Esophagus muscularis mucosa (tissue), 4 donors: ENCODE measurements around the gene TBC1D22A. TPM values are rescaled to one million over a fixed set of nuclear protein-coding genes. Genes with fewer than 3 reads are reported as not detected.

ENCODE experiments used
- DNase-seq: peaks from one replicate; pipeline ENCODE4 v3.0.0-alpha.2; 2017; ENCODE audit errors: extremely low spot score
- H3K27ac ChIP-seq, 4 donors: fragments of 200-600 bp; sonication (generic); replicated peaks in 1 of 4; 1 replicate in 3 of 4; 2 replicates in 1 of 4; pipeline ENCODE4 v1.5.1; 2016 to 2019; ENCODE audit warnings: mild to moderate bottlenecking in 1 of 4
- H3K27me3 ChIP-seq, 4 donors: fragments of 200-600 bp; sonication (generic); one replicate each; pipeline versions ENCODE4 v1.5.1 to v1.6.0; 2016 to 2019
- H3K36me3 ChIP-seq, 4 donors: fragments of 200-600 bp; sonication (generic); one replicate each; pipeline ENCODE4 v1.5.1; 2016 to 2019
- H3K4me1 ChIP-seq, 4 donors: fragments of 200-600 bp; sonication (generic); one replicate each; pipeline ENCODE4 v1.5.1; 2016 to 2019
- H3K4me3 ChIP-seq, 4 donors: fragments of 200-600 bp; sonication (generic); 1 replicate in 2 of 4; 2 replicates in 2 of 4; pipeline ENCODE4 v1.5.1; 2016 to 2019; ENCODE audit warnings: mild to moderate bottlenecking in 4 of 4, moderate library complexity in 1 of 4
- H3K9me3 ChIP-seq, 4 donors: fragments of 200-600 bp; sonication (generic); 1 replicate in 3 of 4; 2 replicates in 1 of 4; pipeline ENCODE4 v1.5.1; 2016 to 2019
- EP300 ChIP-seq: sonication (generic); formaldehyde crosslinking; IDR thresholded peaks from one replicate; pipeline ENCODE4 v1.6.1; 2017; ENCODE audit warnings: antibody characterized with exemption
- POLR2A ChIP-seq: fragments of 450-650 bp; IDR thresholded peaks from one replicate; pipeline ENCODE4 v1.6.1; 2017; ENCODE audit warnings: antibody characterized with exemption, moderate library complexity, mild to moderate bottlenecking, low read depth
- POLR2AphosphoS5 ChIP-seq, 2 donors: sonication (generic); formaldehyde crosslinking; IDR thresholded peaks; one replicate each; pipeline ENCODE4 v1.6.1; 2017; ENCODE audit warnings: antibody characterized with exemption in 2 of 2
- WGBS: methylation state at CpG from one replicate; pipeline ENCODE4 v1.1.5; 2018; 5-methylcytosine and 5-hydroxymethylcytosine counted together
- intact Hi-C: fragments of 100-400 bp; cut with DNase I; formaldehyde crosslinking; loops from one replicate; pipeline ENCODE4 v1.15.1; 2023
- total RNA-seq, 4 donors: library from RNA; depleted of rRNA; stranded (reverse); fragments of >200 nt; gene quantifications; one replicate each; pipeline versions ENCODE4 v1.1.0 to v1.2.1, GENCODE V29; 2016
- TF ChIP-seq, protein P1 (sequence below), 3 experiments: fragments of 200-600 bp in 2 of 3; fragments of 450-650 bp in 1 of 3; sonication (generic) in 2 of 3; IDR thresholded peaks; one replicate each; pipeline ENCODE4 v1.5.1; 2017 to 2019; ENCODE audit warnings: antibody characterized with exemption in 3 of 3, mild to moderate bottlenecking in 2 of 3, moderate library complexity in 1 of 3

TBC1D22A gene
- total RNA-seq, 4 donors from 2014 or later, result 15.2 to 20.7 (median 18.8) TPM

DNA sequence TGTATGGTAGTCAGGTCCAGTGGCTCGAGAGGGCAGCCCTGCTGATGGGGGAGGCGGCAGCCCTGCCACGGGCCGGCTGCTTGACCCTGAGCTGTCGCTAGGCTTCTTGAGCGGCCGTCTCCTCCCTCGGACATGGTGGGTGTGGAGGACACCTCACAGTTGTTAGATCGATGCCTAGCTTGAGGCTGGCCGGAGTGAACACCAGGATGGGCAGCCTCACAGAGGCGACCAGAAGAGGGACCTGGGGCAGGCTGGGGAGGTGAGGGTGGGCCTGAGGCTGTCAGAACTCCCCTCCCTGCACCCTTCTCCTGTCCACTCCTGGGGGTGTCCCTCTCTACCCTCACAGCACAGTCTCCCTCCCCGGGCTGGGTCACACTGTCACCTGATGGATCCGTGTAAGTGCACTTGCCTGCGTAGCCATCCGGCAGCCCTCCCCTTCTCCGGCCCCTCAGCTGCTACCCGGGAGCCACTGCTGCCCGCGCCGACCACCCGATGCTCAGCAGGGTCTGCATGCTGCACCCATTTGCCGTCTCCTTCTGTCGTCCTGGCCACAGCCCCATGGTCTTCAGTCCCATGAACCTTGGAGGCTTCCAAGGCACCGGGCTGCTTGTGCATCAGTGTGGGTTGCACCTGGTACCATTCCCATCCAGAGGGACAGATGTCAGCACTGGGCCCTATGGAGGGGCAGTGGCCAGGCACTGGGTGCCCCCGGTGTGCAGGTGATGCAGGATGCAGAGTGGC is 394.1 kb downstream of the TBC1D22A start:
- Histone ChIP-seq H3K4me1 (peaks cover 16 to 18% (median 16%) of the 10 kb centered on the region in 4 donors), H3K27me3 (no peaks in the 10 kb centered on the region), H3K36me3 (peaks cover 0 to 8% (median 0%) of the 10 kb centered on the region in 4 donors), H3K9me3 (peaks cover 0 to 5% (median 0%) of the 10 kb centered on the region in 4 donors), H3K4me3 (no peak overlapping the region), H3K27ac (no peak overlapping the region)
- WGBS, result 95% methylated on average over 22 of the region's 25 CpGs
- TF ChIP-seq POLR2A, result no peak
- TF ChIP-seq EP300, result no peak
- TF ChIP-seq POLR2AphosphoS5 (IDR thresholded peaks at IDR 0.05), result no peak
- TF ChIP-seq, protein P1, sequence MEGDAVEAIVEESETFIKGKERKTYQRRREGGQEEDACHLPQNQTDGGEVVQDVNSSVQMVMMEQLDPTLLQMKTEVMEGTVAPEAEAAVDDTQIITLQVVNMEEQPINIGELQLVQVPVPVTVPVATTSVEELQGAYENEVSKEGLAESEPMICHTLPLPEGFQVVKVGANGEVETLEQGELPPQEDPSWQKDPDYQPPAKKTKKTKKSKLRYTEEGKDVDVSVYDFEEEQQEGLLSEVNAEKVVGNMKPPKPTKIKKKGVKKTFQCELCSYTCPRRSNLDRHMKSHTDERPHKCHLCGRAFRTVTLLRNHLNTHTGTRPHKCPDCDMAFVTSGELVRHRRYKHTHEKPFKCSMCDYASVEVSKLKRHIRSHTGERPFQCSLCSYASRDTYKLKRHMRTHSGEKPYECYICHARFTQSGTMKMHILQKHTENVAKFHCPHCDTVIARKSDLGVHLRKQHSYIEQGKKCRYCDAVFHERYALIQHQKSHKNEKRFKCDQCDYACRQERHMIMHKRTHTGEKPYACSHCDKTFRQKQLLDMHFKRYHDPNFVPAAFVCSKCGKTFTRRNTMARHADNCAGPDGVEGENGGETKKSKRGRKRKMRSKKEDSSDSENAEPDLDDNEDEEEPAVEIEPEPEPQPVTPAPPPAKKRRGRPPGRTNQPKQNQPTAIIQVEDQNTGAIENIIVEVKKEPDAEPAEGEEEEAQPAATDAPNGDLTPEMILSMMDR (IDR thresholded peaks at IDR 0.05), result no peak
- no peak for DNase-seq
- intact Hi-C loops, result no loop called here

DNA sequence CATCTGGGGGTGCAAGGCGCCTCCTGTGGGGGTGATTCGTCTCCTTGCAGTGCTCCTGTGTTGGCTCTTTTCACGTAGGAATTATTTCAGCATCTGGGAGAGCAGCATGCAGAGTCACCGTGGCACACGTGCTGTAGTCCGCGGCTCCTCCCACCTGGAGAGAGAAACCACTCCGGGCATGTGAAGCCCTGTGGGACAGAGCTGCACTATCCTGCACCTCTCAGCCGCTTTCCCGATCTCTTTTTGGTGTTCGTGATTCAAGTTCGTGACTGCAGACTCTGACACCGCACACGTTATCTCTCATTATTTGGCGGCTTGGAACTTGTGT is 394.6 kb downstream of the TBC1D22A start:
- Histone ChIP-seq H3K9me3 (peaks cover 0 to 5% (median 0%) of the 10 kb centered on the region in 4 donors), H3K27me3 (no peaks in the 10 kb centered on the region), H3K4me3 (no peak overlapping the region), H3K27ac (no peak overlapping the region), H3K4me1 (peaks cover 16 to 18% (median 16%) of the 10 kb centered on the region in 4 donors), H3K36me3 (peaks cover 0 to 8% (median 0%) of the 10 kb centered on the region in 4 donors)
- 89% methylated on average over 15 of the region's 15 CpGs for WGBS
- TF ChIP-seq, protein P1 (IDR thresholded peaks at IDR 0.05), result no peak
- TF ChIP-seq POLR2AphosphoS5 (IDR thresholded peaks at IDR 0.05) (no peak), POLR2A (no peak), EP300 (no peak)
- no peak for DNase-seq
- intact Hi-C loops, result no loop called here

DNA sequence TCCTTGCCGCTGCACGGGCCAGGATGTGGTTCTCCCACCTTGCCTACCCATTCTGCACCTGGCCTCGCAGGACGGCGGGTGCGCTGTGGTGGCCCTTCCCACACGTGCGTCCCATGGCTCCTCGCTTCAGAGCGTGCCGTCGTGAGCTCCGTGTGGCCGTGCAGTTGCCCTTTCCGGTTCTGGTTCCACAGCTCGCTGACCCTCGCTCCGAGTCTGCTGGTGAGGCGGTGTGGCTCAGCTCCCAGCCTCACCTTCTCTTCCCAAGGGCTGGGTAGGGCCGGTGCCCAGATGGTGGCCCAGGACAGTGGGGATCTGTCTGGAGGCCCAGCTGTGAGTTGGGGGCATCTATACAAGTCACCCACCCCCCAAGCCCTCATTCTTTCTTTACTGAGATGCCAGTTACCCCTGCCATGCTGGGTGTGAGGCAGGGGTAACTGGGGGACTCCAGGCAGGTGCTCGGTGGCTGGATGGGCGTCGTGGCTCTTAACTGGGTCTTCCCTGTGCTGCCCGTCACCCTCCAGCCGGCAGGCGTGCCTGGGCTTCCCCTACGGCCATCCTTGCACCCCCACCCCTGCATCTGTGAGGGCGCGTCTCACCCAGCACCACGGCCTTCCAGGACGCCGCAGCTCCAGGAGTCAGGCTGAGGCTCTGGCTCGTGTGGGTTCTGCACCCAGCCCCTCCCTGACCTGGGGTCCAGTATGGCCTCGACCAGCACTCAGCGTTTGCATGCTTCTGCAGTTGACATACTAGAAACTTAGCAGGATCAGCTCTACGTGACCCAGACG is 395.2 kb downstream of the TBC1D22A start:
- H3K4me1 ChIP-seq, result peaks cover 16 to 18% (median 16%) of the 10 kb centered on the region in 4 donors
- H3K4me3 ChIP-seq, result no peak overlapping the region
- intact Hi-C loops, result no loop called here
- 99% methylated on average over 21 of the region's 37 CpGs for WGBS
- TF ChIP-seq POLR2A (no peak), EP300 (no peak), POLR2AphosphoS5 (IDR thresholded peaks at IDR 0.05) (no peak)
- TF ChIP-seq, protein P1 (IDR thresholded peaks at IDR 0.05), result no peak
- no peak overlapping the region for H3K27ac ChIP-seq
- DNase-seq, result no peak
- no peaks in the 10 kb centered on the region for H3K27me3 ChIP-seq
- peaks cover 0 to under 1% (median 0%) of the 10 kb centered on the region in 4 donors for H3K9me3 ChIP-seq
- H3K36me3 ChIP-seq, result peaks cover 0 to 8% (median 0%) of the 10 kb centered on the region in 4 donors

DNA sequence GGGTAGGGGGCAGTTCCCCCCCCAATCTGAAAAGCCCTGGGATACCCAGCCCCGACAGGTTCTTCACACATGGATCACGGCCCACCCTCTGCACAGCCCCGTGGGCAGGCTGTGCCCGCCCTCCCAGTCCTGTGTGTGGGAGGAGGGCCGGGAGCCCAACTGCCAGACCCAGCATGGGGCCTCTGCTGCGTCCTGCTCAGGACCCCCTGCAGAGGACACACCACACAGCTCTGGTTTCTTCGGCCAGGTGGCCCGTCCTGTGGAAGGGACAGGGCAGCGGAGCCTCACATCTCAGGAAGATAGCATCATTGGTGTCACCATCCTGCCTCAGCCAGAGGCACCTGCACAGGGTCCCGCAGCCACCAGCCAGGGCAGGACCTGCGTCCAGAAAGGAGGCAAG is 396.0 kb downstream of the TBC1D22A start:
- TF ChIP-seq, protein P1 (IDR thresholded peaks at IDR 0.05), result no peak
- TF ChIP-seq EP300 (no peak), POLR2A (no peak), POLR2AphosphoS5 (IDR thresholded peaks at IDR 0.05) (no peak)
- intact Hi-C loops, result no loop called here
- H3K4me3 ChIP-seq, result no peak overlapping the region
- H3K4me1 ChIP-seq, result peaks cover 16 to 18% (median 16%) of the 10 kb centered on the region in 4 donors
- H3K27me3 ChIP-seq, result no peaks in the 10 kb centered on the region
- WGBS, result 85% methylated on average over 5 of the region's 11 CpGs
- H3K27ac ChIP-seq, result no peak overlapping the region
- DNase-seq, result no peak
- peaks cover 0 to 8% (median 0%) of the 10 kb centered on the region in 4 donors for H3K36me3 ChIP-seq
- H3K9me3 ChIP-seq, result no peaks in the 10 kb centered on the region
